DOHH2 (cell line): Measurements from ENCODE around the gene NUDT14.

Experiments
- H3F3A ChIP-seq: fragments of 200-600 bp; sonication (generic), shearing (Covaris generic); 2 replicates; pipeline ENCODE4 v1.6.0; 2016; ENCODE audit warnings: antibody characterized with exemption, mild to moderate bottlenecking; ENCODE audit not compliant: control insufficient read depth, insufficient read depth
- H3K27ac ChIP-seq: fragments of 200-600 bp; sonication (generic); 2 replicates; pipeline ENCODE4 v1.5.1; 2014; ENCODE audit warnings: low read depth, mild to moderate bottlenecking, low read length, moderate library complexity
- H3K27me3 ChIP-seq: fragments of 200-600 bp; sonication (generic); 2 replicates; pipeline ENCODE4 v1.6.1; 2014; ENCODE audit warnings: mild to moderate bottlenecking, low read length, mixed read lengths; ENCODE audit not compliant: control insufficient read depth
- H3K36me3 ChIP-seq: fragments of 200-600 bp; sonication (generic); 2 replicates; pipeline ENCODE4 v1.6.1; 2014; ENCODE audit warnings: mild to moderate bottlenecking, low read length, moderate library complexity, mixed read lengths; ENCODE audit not compliant: control insufficient read depth
- H3K4me1 ChIP-seq: fragments of 200-600 bp; sonication (generic); 2 replicates; pipeline ENCODE4 v1.6.1; 2014; ENCODE audit warnings: mild to moderate bottlenecking, low read length, mixed read lengths; ENCODE audit not compliant: control insufficient read depth
- H3K4me2 ChIP-seq: fragments of 200-600 bp; sonication (generic); 2 replicates; pipeline ENCODE4 v1.6.0; 2014; ENCODE audit warnings: mild to moderate bottlenecking, low read length, moderate library complexity
- H3K4me3 ChIP-seq: fragments of 200-600 bp; sonication (generic); 2 replicates; pipeline ENCODE4 v1.5.1; 2014; ENCODE audit warnings: mild to moderate bottlenecking, low read length, mixed read lengths
- H3K79me2 ChIP-seq: fragments of 200-600 bp; sonication (generic); 2 replicates; pipeline ENCODE4 v1.6.1; 2014; ENCODE audit warnings: mild to moderate bottlenecking, low read length, mixed read lengths; ENCODE audit not compliant: control insufficient read depth
- H3K9me2 ChIP-seq: fragments of 200-600 bp; sonication (generic); replicated peaks from 2 replicates; pipeline ENCODE4 v1.6.1; 2014; ENCODE audit warnings: mild to moderate bottlenecking, low read length, mixed read lengths; ENCODE audit not compliant: control insufficient read depth
- H3K9me3 ChIP-seq: fragments of 200-600 bp; sonication (generic); 2 replicates; pipeline ENCODE4 v1.6.1; 2014; ENCODE audit warnings: antibody characterized with exemption, low read length, mixed read lengths; ENCODE audit not compliant: control insufficient read depth, insufficient read depth
- H4K20me1 ChIP-seq: fragments of 200-600 bp; sonication (generic); 2 replicates; pipeline ENCODE4 v1.6.0; 2014; ENCODE audit warnings: low read depth, mild to moderate bottlenecking, antibody characterized with exemption, low read length, moderate library complexity; ENCODE audit not compliant: control insufficient read depth, insufficient read depth
- CTCF ChIP-seq: fragments of 200-600 bp; sonication (generic); IDR thresholded peaks from one replicate; pipeline ENCODE4 v1.5.1; 2014; ENCODE audit warnings: antibody characterized with exemption, mild to moderate bottlenecking, low read depth, low read length; ENCODE audit not compliant: poor library complexity, severe bottlenecking
- EZH2phosphoT487 ChIP-seq: fragments of 200-600 bp; sonication (generic); IDR thresholded peaks from 2 replicates; pipeline ENCODE4 v1.6.1; 2017; ENCODE audit warnings: borderline replicate concordance, mild to moderate bottlenecking, antibody characterized with exemption, low read length, moderate library complexity, mixed read lengths

The NUDT14 gene

GRCh38 chr14:105144026-105144665, 37.0 kb downstream of the NUDT14 start:
- Histone ChIP-seq H3K4me1 (no peaks in the 10 kb centered on the region), H3K27me3 (no peaks in the 10 kb centered on the region), H3K9me3 (peaks cover 16% of the 10 kb centered on the region; the same call in 1 of the 2 replicates), H3K27ac (no peak overlapping the region), H3K79me2 (no peaks in the 10 kb centered on the region), H3K9me2 (no peaks in the 10 kb centered on the region), H3K4me3 (no peak overlapping the region), H3K36me3 (no peaks in the 10 kb centered on the region), H3F3A (no peaks in the 10 kb centered on the region), H3K4me2 (no peak overlapping the region), H4K20me1 (no peaks in the 10 kb centered on the region)
- TF ChIP-seq EZH2phosphoT487 (no peak), CTCF (no peak)

GRCh38 chr14:105143451-105144025, 37.6 kb downstream of the NUDT14 start:
- Histone ChIP-seq H3K27me3 (no peaks in the 10 kb centered on the region), H3K4me3 (no peak overlapping the region), H3K36me3 (no peaks in the 10 kb centered on the region), H4K20me1 (no peaks in the 10 kb centered on the region), H3K9me3 (peaks cover 16% of the 10 kb centered on the region; the same call in 1 of the 2 replicates), H3K4me1 (no peaks in the 10 kb centered on the region), H3K9me2 (no peaks in the 10 kb centered on the region), H3F3A (no peaks in the 10 kb centered on the region), H3K4me2 (no peak overlapping the region), H3K27ac (no peak overlapping the region), H3K79me2 (no peaks in the 10 kb centered on the region)
- no peak for TF ChIP-seq CTCF
- no peak for TF ChIP-seq EZH2phosphoT487

- no peaks in the 10 kb centered on the region for H3F3A ChIP-seq
- peaks cover 16% of the 10 kb centered on the region; the same call in 1 of the 2 replicates for H3K9me3 ChIP-seq
- no peaks in the 10 kb centered on the region for H3K79me2 ChIP-seq
- H3K27ac ChIP-seq = no peak overlapping the region
- H3K4me1 ChIP-seq = no peaks in the 10 kb centered on the region
- H3K9me2 ChIP-seq = no peaks in the 10 kb centered on the region
- no peaks in the 10 kb centered on the region for H3K36me3 ChIP-seq
- no peaks in the 10 kb centered on the region for H4K20me1 ChIP-seq
- H3K4me2 ChIP-seq = no peak overlapping the region
- TF ChIP-seq EZH2phosphoT487 (no peak), CTCF (no peak)
- no peak overlapping the region for H3K4me3 ChIP-seq
- H3K27me3 ChIP-seq = no peaks in the 10 kb centered on the region
Observed at GRCh38 chr14:105142651-105143450, 38.3 kb downstream of the NUDT14 start.
